Duodenal mucosa (tissue), 2 donors: ENCODE data around the gene CREBRF.
"Not testable (repeated sequence)": the region's sequence is repeated elsewhere in the genome, so short reads cannot be mapped to it uniquely, and the experiment has no call there.

Experiments used
- H3K27ac ChIP-seq: one replicate; pipeline ENCODE4 v1.7.0; 2013; ENCODE audit warnings: low read depth, low read length
- H3K27me3 ChIP-seq, 2 donors: one replicate each; pipeline ENCODE4 v1.7.0; 2013; ENCODE audit warnings: low read length in 2 of 2, control low read depth in 1 of 2; ENCODE audit not compliant: insufficient read depth in 2 of 2, control insufficient read depth in 1 of 2
- H3K36me3 ChIP-seq, 2 donors: one replicate each; pipeline ENCODE4 v1.7.0; 2013; ENCODE audit warnings: low read length in 2 of 2, control low read depth in 1 of 2; ENCODE audit not compliant: insufficient read depth in 2 of 2, control insufficient read depth in 1 of 2
- H3K4me1 ChIP-seq, 2 donors: one replicate each; pipeline ENCODE4 v1.7.0; 2013; ENCODE audit warnings: low read length in 2 of 2, control low read depth in 1 of 2; ENCODE audit not compliant: insufficient read depth in 2 of 2, control insufficient read depth in 1 of 2
- H3K4me3 ChIP-seq, 2 donors: one replicate each; pipeline ENCODE4 v1.7.0; 2013; ENCODE audit warnings: low read length in 2 of 2, low read depth in 1 of 2
- H3K9ac ChIP-seq, 2 donors: one replicate each; pipeline ENCODE4 v1.7.0; 2013; ENCODE audit warnings: low read length in 2 of 2, low read depth in 1 of 2
- H3K9me3 ChIP-seq, 2 donors: one replicate each; pipeline ENCODE4 v1.7.0; 2013; ENCODE audit warnings: low read length in 2 of 2, control low read depth in 1 of 2; ENCODE audit not compliant: control insufficient read depth in 1 of 2

Gene CREBRF

DNA sequence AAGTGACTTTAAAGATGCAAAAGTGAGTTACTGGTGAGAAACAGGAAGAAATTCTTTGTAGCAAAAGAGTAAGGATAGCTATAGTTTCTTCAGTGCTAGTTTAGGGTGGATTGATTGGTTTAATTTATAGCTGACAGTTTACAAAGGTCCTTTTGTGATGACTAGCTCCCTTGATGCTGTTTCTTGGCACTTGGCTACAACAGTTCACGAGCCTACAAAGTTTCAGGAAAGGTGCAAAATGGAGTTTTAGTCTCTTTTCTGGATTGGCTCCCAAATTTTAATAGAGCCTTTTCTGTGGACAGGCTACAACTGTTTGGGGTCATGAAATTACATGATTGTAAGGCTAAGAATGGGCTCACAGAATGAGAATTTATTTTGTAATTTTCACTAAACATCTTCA is 47.3 kb downstream of the CREBRF start:
- H3K9me3 ChIP-seq: peaks cover 3 to 5% of the 10 kb centered on the region in 2 donors

DNA sequence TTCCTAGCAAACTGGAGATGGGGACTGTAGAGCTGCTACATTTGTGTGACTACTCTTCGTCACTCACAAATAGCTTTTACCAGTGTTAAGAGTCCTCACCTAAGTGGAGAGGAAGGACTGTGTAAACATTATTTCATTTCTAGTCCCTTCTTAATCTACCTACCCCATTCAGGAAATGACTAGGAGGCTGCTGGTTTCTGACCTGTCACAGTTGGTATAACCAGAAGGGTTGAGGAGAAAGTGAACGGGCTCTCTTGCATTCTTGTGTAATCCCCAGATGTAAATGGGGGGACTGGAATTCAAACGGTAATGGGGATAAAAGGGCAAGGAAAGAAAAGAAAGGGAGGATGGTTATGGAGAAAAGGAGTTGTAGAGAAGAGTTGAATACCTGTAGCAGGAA is 52.8 kb downstream of the CREBRF start:
- Histone ChIP-seq H3K4me1 (no peaks in the 10 kb centered on the region), H3K36me3 (peaks cover 12 to 32% of the 10 kb centered on the region in 2 donors), H3K27ac (no peak overlapping the region), H3K9ac (no peak overlapping the region), H3K9me3 (no peaks in the 10 kb centered on the region), H3K4me3 (no peak overlapping the region), H3K27me3 (no peaks in the 10 kb centered on the region)

More for the DNA sequence above, 47.3 kb downstream of the CREBRF start:
- Histone ChIP-seq H3K36me3 (peaks cover 3 to 8% of the 10 kb centered on the region in 2 donors), H3K27me3 (no peaks in the 10 kb centered on the region), H3K27ac (no peak overlapping the region), H3K4me3 (no peak overlapping the region), H3K9ac (no peak overlapping the region), H3K4me1 (no peaks in the 10 kb centered on the region)

DNA sequence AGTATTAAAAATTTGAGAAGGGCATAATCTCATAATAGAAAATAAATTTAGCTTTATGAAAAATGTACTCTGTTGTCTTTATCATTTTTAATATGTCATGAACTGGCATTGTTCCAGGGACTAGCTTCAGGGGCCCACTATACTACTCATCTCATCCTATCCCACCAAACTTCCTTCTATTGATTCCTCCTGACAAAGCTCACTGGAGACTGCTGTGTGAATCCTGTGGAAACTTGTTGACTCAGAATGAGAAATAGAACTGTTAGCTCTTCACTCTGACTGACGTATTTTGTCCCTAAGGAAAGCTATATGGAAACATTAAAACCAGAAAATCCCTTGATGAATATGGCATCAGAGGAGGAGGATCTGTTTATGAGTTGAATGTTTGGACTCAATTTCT is 58.4 kb downstream of the CREBRF start:
- no peaks in the 10 kb centered on the region for H3K27me3 ChIP-seq

DNA sequence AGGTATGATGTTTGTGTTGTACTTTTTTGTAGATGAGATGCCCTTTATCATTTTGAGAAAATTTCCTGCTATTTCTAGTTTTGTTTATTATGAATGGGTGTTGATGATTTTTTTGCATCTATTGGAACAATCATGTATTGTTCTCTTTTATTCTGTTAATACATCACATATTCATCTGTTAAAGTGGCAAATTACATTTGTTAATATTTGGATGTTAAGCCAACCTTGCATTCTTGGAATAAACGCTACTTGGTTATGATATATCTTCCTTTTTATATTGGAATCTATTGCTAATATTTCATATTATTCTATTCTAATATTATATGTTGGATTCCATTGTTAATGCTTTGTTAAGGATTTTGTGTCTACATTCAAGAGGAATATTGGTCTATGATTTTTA is 63.6 kb downstream of the CREBRF start:
- Histone ChIP-seq H3K9me3 (no peaks in the 10 kb centered on the region), H3K4me3 (no peak overlapping the region), H3K4me1 (no peaks in the 10 kb centered on the region), H3K9ac (no peak overlapping the region), H3K27me3 (no peaks in the 10 kb centered on the region), H3K27ac (no peak overlapping the region), H3K36me3 (peaks cover 3 to 18% of the 10 kb centered on the region in 2 donors)

More for the DNA sequence above, 58.4 kb downstream of the CREBRF start:
- Histone ChIP-seq H3K9ac (no peak overlapping the region), H3K4me1 (no peaks in the 10 kb centered on the region), H3K4me3 (no peak overlapping the region), H3K9me3 (no peaks in the 10 kb centered on the region), H3K36me3 (peaks cover 8 to 28% of the 10 kb centered on the region in 2 donors), H3K27ac (no peak overlapping the region)

DNA sequence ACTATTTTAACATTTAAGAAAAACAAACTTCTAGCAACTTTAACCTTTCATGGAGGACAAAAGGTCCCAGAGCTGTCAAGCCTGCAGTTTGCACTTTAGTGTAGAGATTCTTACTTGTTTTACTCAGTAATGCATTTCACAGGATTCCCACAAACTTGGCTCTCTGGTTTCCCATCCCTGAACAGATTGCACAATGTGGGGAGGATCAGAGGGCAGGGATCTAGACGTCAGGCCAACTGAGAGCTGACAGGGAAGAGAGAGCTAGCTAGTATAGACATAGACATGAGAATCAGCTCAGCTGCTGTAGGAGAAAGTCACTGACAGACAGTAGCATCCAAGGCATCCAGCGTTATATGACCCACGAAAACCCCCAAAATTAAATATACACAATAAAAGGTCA is 67.3 kb downstream of the CREBRF start:
- H3K9ac ChIP-seq: no peak overlapping the region
- H3K36me3 ChIP-seq: peaks cover 3 to 26% of the 10 kb centered on the region in 2 donors
- no peak overlapping the region for H3K27ac ChIP-seq
- H3K4me1 ChIP-seq: no peaks in the 10 kb centered on the region
- H3K27me3 ChIP-seq: no peaks in the 10 kb centered on the region
- H3K9me3 ChIP-seq: no peaks in the 10 kb centered on the region
- H3K4me3 ChIP-seq: no peak overlapping the region

DNA sequence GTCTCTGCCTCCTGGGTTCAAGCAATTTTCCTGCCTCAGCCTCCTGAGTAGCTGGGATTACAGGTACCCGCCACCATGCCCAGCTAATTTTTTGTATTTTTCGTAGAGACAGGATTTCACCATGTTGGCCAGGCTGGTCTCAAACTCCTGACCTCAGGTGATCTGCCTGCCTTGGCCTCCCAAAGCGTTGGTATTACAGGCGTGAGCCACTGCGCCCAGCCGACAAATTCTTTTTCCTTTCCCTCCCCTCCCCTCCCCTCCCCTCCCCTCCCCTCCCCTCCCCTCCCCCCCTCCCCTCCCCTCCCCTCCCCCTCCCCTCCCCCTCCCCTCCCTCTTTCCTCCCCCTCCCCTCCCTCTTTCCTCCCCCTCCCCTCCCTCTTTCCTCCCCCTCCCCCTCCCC is 76.0 kb downstream of the CREBRF start:
- not testable (repeated sequence) for H3K9ac ChIP-seq, H3K4me3 ChIP-seq, H3K27me3 ChIP-seq, H3K27ac ChIP-seq, H3K4me1 ChIP-seq, H3K9me3 ChIP-seq
- H3K36me3 ChIP-seq: peaks cover 6 to 28% of the 10 kb centered on the region in 2 donors

DNA sequence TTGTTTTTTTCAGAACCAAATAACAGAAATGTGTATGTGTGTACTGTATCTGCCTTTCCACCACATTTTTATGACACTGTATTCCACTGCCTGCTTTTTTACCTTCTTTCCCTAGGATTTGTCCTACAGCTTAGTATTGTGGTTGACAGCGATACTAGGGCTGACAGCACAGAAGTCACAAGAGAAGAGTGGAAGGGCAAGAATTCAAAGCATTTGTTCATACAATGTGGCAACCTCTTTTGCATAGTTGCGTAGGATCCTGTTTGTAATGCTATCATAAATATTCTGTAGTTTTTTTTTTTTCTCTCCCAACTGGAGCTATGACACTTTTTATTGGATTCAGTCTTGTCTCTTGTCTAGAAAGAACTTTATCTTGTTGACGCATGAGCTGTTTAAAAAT is 82.6 kb downstream of the CREBRF start:
- H3K36me3 ChIP-seq: peaks cover 2 to 14% of the 10 kb centered on the region in 2 donors
- H3K4me3 ChIP-seq: no peak overlapping the region
- no peak overlapping the region for H3K9ac ChIP-seq
- no peaks in the 10 kb centered on the region for H3K4me1 ChIP-seq
- H3K9me3 ChIP-seq: no peaks in the 10 kb centered on the region
- no peak overlapping the region for H3K27ac ChIP-seq
- no peaks in the 10 kb centered on the region for H3K27me3 ChIP-seq

DNA sequence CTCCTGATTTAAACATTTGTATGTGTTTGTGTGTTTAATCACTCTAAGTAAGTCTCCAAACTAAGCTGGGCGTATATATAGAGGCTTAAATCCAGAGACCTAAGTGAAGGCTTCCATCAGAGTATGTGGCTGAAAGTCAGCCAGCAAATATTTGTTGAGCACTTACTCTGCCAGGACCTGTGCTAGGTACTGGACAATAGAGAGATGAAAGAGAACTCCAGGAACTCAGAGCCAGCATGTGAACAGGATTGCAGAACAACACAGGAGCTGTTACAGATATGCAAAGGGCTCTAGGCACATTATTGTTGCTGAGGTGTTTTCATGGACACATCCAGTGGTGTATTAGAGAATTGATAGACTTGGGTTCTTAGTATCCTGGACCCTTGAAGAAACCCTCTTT is 83.5 kb downstream of the CREBRF start:
- no peak overlapping the region for H3K4me3 ChIP-seq
- no peaks in the 10 kb centered on the region for H3K9me3 ChIP-seq
- no peaks in the 10 kb centered on the region for H3K27me3 ChIP-seq
- no peaks in the 10 kb centered on the region for H3K4me1 ChIP-seq
- no peak overlapping the region for H3K27ac ChIP-seq
- H3K36me3 ChIP-seq: peaks cover 0 to 11% of the 10 kb centered on the region in 2 donors
- no peak overlapping the region for H3K9ac ChIP-seq

DNA sequence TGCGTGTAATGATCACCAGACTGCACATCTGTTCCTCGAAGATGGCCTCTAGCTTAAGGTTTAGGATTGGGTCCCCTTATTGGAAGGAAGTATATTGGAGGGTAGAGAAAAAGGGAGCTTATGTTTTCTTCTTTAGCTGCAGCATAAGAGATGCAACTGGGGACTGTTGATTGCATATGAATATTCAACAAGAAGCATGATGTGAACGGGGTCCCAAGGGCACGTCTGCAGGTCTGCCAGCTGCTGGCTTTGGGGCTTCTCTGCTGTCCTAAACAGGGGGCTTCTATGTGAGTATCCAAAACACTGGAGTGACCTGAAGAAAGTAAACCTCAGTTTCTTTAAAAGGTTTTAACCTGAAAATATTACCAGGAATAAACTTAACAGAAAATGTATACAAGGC is 84.6 kb downstream of the CREBRF start:
- Histone ChIP-seq H3K27ac (no peak overlapping the region), H3K9ac (no peak overlapping the region), H3K9me3 (no peaks in the 10 kb centered on the region), H3K27me3 (no peaks in the 10 kb centered on the region), H3K4me3 (no peak overlapping the region), H3K4me1 (peaks cover 0 to 4% of the 10 kb centered on the region in 2 donors), H3K36me3 (peaks cover 0 to 11% of the 10 kb centered on the region in 2 donors)

DNA sequence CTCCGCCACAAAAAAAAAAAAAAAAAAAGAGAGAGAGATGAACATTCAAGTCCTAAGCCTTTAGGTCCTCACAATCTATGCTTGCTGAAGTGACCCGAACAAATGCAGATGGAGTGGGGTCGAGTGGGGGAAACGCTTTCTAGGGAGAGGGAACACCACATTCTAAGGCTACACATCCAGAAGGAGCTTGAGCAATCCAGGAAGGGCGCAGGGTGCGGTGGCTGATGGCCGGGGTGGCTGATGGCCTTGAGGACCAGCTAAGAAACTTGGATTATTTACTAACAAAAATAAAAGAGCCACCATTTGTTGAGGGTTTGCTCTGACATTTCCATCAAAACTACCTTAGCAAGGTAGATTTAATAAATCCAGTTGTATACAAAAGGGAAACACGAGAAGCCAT is 87.4 kb downstream of the CREBRF start:
- H3K36me3 ChIP-seq: peaks cover 0 to 28% of the 10 kb centered on the region in 2 donors
- H3K4me3 ChIP-seq: no peak overlapping the region
- peaks cover 0 to 4% of the 10 kb centered on the region in 2 donors for H3K4me1 ChIP-seq
- no peak overlapping the region for H3K27ac ChIP-seq
- no peak overlapping the region for H3K9ac ChIP-seq
- no peaks in the 10 kb centered on the region for H3K9me3 ChIP-seq
- H3K27me3 ChIP-seq: no peaks in the 10 kb centered on the region
